ENCODE measurements around the gene ZNF592.
"Not testable (repeated sequence)": the region's sequence is repeated elsewhere in the genome, so short reads cannot be mapped to it uniquely, and the experiment has no call there.

ZNF592 gene

DNA sequence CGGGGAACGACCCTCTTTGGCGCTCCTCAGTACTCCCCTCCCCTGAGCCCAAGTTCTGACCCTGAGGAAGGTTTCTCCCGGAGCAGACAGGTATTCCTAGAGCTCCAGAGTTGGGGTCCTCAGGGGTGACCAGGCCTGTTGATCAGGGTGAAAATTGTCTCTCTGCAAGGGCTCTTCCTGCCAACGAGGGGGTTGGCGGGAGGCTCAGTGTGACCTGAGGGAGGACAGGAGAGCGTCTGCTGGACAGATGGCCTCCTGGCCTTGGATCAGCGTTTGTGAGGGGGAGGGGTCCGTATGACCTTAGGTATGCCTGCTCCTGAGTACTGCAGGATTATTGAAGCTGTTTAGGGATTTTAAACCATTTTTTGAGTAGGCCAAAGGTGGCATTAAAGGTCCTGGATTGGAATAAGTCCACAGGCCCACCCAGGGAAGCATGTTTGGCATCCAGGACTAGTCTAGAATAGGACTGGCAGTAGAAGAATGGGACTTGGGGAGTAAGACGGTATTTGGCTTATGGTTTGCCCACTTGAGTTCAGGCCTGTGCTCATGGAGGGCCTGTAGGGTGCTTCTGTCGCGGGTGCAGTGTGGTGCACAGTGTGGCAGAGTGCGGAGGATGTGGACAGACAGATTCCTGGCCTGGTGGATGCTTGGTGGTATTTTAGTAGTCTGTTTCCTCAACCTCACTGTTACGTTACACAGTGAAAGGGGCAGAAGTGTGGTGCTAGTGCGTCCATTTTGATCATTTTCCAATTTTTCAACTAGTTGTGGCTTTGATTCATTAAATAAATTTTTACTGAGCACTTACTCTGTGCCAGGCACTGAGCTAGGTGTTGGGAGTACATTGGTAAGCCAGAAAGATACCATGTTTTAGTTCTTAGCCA, 959 bp downstream of the ZNF592 start:
- no peak for DNase-seq

DNA sequence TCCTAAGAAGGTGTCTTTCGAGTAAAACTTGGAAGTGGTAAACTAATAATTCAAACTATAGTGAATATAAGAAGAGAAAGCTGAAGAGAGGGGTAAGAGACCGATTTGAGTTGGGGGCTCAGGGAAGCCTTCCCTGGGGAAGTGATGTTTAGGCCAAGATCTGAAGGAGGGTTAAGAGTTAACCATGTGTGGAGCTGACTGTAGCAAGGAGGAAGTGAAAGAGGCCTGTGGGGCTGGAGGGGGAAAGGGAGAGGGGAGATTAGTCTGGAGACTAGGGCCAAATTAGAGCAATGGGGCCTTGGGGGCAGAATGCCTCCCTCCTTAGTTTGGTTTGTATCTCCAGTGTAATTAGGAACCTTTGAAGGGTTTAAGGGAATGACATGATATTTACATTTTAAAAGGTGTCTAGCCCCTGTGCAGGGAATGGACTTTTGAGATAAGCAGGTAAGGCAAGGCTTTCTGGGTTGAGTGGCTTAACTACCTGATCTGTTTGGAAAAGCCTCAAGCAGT, 2.2 kb downstream of the ZNF592 start:
- no peak for DNase-seq

DNA sequence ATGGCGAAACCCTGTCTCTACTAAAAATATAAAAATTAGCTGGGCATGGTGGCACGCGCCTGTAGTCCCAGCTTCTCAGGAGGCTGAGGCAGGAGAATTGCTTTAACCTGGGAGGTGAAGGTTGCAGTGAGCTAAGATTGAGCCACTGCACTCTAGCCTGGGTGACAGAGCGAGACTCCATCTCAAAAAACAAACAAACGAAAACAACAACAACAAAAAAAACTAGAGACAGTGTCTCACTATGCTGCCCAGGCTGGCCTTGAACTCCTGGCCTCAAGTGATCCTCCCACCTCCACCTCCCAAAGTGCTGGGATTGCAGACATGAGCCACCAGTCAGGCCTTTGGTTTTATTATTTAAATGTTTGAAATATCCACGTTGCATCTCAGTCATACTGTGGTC, 3.3 kb downstream of the ZNF592 start:
- DNase-seq, result not testable (repeated sequence)

DNA sequence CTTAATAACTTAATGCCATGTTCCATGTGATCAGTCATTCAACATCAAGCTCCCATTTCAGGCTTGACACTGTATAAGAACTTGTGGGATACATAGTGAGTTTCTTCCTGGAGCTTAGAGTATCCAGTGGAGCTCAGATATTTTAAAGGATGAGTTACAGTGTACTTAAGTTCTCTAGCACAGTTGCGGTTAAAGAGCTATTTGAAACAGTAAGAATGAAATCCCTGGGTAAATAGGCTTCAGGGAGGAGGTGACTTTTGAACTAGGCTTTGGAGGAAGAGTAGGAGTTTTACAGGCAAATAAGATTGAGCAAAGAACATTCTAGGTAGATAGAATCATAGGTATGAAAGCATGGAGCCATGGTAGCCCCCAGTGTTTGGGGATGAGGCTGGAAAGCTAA, 3.8 kb downstream of the ZNF592 start:
- no peak for DNase-seq

DNA sequence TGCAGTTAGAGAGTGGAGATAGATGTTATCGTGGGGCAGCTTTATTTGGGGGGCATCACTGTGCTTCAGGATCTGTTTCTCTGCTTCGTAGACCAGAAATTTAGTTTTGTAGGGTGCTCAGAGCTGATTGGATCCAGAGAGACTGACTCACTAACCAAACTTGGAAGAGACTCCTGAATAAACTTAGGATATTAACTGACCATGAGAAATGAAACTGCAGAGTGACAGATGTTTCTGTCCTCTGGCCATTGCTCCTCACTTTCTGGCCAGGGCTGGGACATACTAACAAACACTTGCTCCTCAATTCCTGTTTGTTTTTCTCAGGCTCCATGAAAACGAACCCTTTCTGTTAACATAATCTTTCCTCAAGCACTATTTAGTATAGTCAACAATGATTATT, 4.3 kb downstream of the ZNF592 start:
- no peak for DNase-seq

DNA sequence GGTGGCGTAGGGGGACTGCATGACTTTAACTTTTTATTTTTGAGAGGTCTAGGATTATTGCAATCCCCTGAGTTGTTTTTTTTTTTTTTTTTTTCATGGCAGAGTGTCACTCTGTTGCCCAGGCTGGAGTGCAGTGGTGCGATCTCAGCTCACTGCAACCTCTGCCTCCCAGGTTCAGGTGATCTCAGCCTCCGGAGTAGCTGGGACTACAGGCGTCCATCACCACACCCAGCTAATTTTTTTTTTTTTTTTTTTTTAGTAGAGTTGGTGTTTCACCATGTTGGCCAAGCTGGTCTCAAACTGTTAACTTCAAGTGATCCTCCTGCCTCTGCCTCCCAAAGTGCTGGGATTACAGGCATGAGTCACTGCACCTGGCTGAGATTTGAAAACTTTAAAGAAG, 6.5 kb downstream of the ZNF592 start:
- DNase-seq, result not testable (repeated sequence)

DNA sequence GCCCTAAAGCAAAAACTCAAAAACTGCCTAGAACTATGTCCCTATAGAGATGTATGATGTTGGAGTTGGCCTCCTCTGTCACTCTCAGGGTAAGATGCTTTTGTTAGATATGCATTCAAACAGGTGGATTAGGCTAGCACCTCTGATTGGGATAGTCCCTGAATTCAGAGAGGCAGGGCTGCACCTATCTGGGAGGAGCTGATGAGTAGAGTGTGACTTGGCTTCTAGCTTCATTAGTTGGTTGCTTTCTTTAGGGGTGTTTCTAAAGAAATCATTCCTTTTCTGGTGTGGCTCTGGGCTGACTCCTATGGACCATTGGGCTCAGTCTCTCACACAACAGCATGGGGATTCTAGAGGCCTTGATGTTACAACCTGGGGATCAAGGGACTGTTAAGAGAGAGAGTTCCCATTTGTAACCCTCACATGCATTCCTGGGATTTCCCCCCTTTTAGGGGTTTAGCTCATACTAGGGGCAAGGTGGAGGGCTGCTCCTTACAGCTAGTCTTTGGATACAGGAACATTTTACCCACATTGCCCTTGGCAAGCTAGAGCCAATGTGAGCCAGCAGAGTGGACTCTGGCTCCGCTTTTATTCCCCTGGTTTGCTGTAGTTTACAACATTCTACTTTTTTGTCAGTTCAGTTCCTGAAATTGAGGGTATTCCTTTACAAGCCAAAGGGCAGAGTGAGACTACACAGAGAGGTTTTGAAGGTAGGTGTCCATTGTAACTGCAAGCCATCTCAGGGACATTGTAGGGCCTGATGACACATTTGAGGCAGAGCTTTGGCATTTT, 7.5 kb downstream of the ZNF592 start:
- DNase-seq, result no peak

DNA sequence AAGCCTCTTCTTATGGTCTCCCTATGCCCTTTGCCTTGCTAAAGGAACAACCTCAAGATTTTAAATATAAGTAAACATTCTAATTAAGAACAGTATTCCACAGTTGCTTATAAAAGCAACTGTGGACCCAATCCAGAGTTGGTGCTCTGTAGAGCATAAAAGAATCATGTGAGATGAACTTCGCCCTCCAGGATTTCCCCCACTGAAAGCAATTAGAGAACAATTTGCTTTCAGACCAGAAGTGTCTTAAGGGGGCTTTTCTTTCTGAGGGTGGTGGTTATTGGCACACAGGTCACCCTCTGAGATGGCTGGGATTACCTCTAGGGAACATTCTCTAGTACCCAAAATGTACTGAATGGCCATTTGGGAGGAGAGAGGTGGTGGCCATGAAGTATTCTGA, 10.6 kb downstream of the ZNF592 start:
- DNase-seq, result no peak

DNA sequence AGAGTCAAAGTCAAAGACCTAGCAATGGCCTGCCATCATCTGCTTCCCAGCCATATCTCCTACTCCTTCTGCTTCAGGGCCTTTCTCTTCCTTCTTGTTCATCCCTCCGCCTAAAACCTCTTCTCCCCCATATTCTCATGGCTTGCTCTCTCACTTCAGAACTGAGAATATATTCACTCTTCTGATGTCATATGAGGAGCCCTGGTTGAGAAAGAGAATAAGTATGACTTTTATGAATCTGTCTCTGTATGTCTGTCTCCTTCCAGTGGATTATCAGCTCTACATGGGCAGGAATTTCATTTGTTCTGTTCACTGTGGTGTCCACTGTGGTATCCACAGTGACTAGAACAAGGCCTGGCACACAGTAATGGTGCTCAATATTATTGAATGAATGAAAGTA, 11.8 kb downstream of the ZNF592 start:
- no peak for DNase-seq

DNA sequence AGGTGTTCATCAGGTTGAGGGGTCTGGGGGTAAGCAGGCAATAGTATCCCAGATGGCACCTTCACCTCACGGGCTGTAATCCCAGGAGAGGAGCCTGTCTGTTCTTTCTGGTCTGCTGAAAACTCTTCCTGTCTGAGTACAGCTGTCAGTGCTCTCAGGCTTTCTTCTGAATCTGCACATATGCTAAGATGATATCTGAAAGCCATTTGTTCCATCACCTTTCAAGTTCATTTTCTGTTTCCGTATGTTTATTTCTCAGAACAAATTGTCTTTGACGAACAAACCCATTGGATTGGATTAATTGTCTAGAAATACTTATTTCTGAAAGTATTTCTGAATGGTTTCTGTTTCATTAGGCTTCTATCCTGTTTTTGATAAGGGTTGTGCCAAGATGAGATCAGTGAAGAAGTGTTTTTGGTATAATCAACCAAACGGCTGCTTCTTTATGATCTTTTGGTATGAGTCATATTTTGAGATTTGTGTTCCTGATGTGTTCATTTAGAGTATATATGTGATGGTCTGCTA, 13.3 kb downstream of the ZNF592 start:
- no peak for DNase-seq

DNA sequence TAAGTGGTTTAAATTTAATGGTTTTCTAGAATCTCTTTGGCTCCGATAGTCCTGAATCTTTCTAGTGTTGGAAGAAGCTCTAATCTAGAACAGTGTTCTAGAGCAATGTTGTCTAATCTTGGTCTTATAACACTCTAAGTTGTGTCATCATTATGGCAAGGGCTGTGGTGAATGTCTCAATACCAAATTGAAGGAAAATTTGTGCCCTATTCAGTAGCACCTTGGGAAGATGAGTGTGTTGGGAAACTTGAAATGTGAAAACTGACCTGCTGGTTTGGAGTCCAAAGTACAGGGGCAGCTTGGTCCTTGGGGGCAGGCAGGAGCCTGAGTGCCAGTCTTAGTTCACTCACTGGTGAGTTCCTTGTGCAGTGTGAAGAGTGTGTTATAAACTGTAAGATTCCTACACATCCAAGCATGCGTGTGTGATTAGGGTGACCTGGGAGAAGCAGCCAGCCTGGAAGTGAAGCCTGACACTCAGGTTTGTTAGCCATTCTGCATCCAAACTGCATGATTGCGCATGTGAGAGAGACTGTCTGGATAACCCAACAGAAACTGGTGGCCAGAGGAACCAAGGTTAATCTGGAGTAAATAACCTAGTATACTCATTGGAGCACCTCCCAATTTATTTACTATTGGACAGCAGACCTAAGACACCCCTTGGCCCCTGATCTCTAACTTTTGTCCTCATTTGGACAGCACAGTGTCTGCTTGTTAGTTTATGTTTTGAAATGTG, 14.6 kb downstream of the ZNF592 start:
- DNase-seq, result no peak

DNA sequence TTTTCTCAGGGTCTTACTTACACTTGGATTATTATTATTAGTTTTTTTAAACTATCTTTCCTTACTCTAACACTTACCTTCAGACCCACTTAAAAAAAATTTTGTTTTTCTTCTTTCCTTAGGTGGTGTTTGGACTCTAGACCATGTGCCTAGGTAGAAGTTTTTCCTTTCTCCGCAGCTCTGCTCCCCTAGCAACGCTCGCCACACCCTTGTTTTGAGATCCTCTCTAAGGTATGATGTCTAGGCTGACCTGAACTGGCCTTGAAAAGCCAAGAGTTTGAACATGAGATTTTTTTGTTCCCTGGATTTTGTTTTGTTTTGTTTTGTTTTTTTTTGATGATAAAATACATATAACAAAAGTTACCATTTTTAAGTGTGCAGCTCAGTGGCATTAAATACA, 16.2 kb downstream of the ZNF592 start:
- no peak for DNase-seq

DNA sequence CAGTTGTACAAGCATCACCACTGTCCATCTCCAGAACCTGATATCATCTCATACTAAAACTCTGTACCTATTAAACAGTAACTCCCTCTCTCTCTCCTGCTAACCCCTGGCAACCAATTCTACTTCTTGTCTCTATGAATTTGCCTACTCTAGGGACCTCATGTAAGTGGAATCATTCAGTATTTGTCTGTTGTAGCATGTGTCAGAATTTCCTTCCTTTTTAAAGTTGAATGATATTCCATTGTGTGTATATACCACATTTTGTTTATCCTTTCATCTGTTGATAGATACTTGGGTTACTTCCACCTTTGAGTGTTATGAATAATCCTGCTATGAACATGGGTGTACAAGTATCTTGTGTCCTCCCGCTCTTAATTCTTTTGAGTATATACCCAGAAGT, 16.6 kb downstream of the ZNF592 start:
- no peak for DNase-seq

DNA sequence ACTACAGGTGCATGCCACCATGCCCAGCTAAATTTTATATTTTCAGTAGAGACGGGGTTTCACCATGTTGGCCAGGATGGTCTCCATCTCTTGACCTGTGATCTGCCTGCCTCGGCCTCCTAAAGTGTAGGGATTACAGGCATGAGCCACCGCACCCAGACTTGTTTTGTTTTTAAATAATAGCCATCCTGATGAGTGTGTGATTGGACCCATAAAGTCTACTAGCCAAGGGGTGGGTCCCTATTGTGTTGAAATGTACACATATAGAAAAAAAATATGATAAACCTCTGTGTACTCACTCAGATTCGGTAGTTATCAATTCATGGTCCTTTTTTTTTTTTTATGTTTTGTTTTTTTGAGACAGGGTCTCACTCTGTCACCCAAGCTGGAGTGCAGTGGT, 17.3 kb downstream of the ZNF592 start:
- no peak for DNase-seq

DNA sequence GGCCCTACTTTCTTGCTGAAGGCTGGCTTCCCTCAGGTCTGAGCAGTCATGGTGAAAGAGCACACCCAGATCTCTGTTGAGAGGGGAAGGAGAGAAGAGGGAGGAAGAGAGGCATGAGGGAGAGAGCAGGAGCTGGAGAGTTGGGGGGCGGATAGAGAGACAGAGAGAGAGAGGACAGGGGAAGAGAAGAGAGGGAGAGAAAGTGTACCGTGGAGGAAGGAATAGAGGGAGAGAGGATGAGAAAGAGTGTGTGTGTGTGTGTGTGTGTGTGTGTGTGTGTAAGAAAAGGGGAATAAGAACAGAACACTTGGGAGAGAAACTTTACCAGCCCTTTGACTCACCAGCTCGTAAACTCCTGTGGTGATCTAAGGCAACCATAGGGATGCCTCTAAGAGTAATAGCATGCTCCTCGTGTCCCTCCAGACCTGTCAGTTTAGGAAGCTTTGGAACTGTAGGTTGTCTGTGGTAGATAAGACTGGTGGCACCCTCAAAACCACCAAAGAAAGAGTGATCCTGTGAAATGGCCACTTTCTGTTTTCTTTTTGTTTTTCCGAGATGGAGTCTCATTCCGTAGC, 18.2 kb downstream of the ZNF592 start:
- peak; percentile 3 for DNase-seq

DNA sequence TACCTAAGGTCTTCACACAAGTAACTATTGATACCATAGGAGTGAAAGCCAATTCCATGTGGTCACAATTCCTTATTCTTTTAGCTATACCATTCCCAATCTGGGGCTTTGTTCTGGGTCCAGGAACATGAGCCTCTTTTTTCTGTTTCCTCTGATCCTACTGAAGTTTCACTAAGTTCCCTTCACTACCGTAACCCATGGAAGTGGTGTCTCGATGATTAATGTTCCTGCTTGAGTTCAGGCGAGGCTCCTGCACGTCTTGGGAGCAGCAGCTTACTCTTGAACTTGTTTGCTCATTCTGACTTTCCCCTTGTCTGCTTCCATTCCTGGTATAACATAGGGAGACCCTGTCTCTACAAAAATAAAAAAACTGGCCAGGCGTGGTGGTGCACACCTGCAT, 23.6 kb downstream of the ZNF592 start:
- no peak for DNase-seq

DNA sequence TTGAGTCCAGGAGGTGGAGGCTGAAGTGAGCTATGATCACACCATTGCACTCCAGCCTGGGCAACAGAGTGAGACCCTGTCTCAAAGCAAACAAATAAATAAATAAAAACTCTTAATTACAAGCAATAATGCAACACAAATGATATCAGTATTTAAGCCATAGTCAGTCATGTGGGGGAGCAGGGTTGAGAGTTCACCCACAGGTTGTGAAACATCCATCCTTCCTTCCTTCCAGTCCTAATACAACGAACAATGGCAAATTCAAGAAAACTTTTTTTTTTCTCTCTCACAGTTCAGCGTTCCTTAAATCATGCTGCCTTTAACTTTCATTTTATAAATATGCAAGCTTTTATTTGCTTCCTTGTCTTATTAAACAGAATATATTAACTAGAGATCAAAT, 24.1 kb downstream of the ZNF592 start:
- DNase-seq, result no peak

DNA sequence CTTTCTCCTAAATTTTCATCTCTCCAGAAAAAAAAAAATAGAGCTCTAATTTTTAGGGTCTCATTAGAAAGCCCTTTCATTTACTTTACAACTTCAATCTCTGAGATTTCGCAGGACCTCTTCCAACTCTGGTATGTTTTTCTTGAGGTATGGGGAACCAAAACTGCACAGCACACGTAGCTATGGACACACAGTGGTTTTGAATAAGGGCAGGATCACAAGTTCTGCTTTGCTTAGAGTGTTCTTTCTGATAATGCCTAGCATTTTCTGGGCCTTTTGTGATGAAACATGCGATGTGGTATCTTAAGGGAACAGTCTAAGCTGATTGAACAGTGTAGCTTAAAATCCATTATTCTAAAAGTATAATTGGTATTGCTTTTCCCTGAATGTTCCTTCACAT, 25.3 kb downstream of the ZNF592 start:
- DNase-seq, result no peak

DNA sequence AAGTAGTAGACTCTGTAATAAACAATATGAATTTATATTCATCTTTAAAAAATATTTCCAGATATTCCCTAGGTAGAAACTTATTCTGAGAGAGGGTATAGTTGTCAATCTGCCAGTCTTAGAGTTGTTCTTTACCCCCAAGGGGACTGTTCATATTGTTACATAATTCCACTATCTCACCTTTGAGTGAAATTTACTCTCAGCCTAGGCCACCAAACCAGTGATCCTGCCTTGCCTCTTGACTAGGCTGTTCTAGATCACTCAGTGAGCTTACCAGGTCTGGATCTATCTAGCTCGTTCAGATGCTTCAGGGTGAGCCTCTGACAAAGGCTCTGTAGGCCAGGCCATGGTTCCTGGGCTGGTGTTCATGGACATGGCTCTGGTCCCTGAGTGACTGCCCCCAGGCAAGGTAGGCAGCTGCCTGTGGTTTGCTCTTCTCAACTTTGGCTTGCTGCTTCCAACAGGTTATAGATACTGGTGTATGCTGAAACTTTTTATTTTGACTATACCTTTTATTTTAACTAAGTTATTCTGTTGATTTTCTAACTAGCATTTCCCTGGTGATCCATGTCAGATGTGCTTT, 27.6 kb downstream of the ZNF592 start:
- no peak for DNase-seq

DNA sequence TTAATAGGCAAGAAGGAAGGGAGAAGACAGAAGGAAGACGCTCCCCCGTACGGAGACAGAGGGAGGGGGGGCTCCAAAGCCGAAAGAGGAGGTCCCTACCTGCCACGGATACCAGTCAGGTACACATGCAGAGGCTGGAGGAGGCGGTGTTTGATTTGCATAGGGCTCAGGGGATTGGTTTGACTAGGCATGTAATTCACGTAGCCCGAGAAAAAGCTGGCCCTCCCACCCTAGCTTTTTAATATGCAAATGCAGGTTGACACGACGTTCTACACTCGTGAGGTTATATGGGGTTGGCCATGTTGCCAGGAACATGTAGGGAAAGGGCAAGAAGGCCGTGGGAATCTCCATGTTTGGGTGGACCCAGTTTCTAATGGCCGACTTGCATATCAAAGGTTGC, 29.8 kb downstream of the ZNF592 start:
- no peak for DNase-seq

DNA sequence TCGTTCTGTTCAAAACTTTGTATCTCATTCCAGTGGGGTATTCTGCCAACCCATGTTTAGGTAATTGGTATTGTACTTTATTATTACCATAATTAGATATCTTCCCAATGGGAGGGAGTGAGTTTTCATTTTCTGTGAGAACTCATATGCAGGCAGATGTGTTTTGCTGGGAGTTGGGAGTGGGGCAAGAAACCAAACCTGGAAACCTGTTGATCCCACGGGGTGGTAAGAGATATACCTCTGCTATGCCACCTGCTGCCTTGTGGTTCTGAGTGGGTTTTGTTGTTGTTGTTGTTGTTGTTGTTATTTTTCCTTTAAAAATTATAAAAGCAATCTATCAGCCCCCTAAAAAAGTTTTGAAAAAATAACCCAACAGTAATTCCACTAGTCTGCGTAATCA, 32.1 kb downstream of the ZNF592 start:
- DNase-seq, result no peak

DNA sequence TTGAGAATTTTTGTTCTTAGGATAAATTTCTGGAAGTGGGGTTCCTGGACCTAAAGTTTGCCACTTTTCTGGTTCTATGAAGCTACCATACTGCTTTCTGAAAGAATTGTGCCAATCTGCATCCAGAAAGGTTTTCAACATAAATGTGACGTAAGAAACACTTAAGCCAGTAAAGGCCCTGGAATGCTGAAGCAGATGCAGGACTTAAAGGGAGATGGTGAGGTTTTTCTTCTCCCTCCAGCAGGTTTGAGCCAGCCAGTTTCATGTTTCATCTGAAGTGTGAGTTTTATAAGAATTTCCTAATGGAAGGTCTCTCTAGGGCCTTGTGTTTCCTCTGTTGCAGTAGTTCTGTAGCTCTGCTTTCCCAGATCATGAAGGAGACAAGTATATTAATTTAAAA, 33.1 kb downstream of the ZNF592 start:
- DNase-seq, result no peak

Data from T1000 (cell line).